Endothelial cell (in vitro differentiated cells): ENCODE data around the gene TTC9C. TPM values are rescaled to one million over a fixed set of nuclear protein-coding genes. Genes with fewer than 3 reads are reported as not detected.
"Not testable (repeated sequence)": the region's sequence is repeated elsewhere in the genome, so short reads cannot be mapped to it uniquely, and the experiment has no call there.

Experiments
- DNase-seq: peaks from one replicate; pipeline ENCODE4 v3.0.0; 2021; ENCODE audit warnings: low spot score
- H3K27ac Mint-ChIP-seq: one replicate; pipeline ENCODE4 v1.8.0; 2021; ENCODE audit warnings: mixed read lengths, inconsistent platforms; ENCODE audit not compliant: unreplicated experiment
- H3K27me3 Mint-ChIP-seq: one replicate; pipeline ENCODE4 v1.8.0; 2021; ENCODE audit warnings: mild to moderate bottlenecking, moderate library complexity, mixed read lengths, inconsistent platforms; ENCODE audit not compliant: unreplicated experiment
- H3K36me3 Mint-ChIP-seq: one replicate; pipeline ENCODE4 v1.8.0; 2021; ENCODE audit warnings: mild to moderate bottlenecking, low read depth, mixed read lengths, inconsistent platforms; ENCODE audit not compliant: unreplicated experiment
- H3K4me1 Mint-ChIP-seq: one replicate; pipeline ENCODE4 v1.8.0; 2021; ENCODE audit warnings: mild to moderate bottlenecking, mixed read lengths, inconsistent platforms; ENCODE audit not compliant: unreplicated experiment
- H3K4me3 Mint-ChIP-seq: one replicate; pipeline ENCODE4 v1.8.0; 2021; ENCODE audit warnings: mild to moderate bottlenecking, mixed read lengths, inconsistent platforms; ENCODE audit not compliant: unreplicated experiment
- H3K9me3 Mint-ChIP-seq: one replicate; pipeline ENCODE4 v1.8.0; 2021; ENCODE audit warnings: mixed read lengths, inconsistent platforms; ENCODE audit not compliant: unreplicated experiment
- CTCF ChIP-seq: fragments of 200-600 bp; sonication (generic); IDR thresholded peaks from one replicate; pipeline ENCODE4 v1.5.0; 2021; ENCODE audit warnings: antibody characterized with exemption; ENCODE audit not compliant: unreplicated experiment
- total RNA-seq: library from RNA; stranded (reverse); fragmentation: NEBNext Ultra II Directional; extraction: Animal tissue kit (Norgen Biotek cat#: 25700); gene quantifications from one replicate; pipeline ENCODE4 v1.2.1, GENCODE V29; 2021; ENCODE audit not compliant: unreplicated experiment

TTC9C gene
- total RNA-seq, 1 donor from 2014 or later = 38.1 TPM

DNA sequence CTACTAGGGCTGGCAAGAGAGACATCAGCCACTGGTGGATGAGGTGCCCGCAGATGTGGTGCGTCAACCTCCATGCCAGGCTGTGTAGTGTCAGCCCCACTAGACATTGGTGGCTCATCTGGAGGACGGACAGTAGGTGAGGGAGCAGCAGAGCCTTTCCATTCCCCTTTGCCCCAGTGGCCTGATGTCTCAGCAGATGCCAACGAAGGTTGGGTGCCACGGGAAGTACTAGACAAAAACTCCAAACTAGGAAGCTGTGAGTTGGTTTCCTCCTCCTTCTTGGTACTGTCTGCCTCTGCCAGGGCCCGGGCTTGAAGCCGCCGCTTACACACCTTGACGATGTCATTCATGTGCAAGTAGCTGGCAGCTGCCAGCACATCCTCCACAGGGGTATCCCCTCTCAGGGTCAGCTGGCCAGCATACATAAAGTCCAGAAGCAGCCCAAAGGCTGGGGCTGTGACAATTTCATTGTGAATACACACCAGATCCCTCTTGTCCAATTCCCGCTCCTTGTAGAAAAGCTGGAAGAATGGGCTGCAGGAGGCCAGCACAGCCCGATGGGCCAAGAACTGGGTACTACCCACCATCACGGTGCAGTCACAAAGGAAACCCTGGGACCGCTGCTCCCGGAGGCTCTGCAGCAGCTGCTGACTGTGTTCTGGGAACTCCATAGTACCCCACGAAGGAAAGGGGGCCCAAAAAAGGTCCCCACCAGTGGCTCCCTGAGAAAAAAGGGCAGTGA lies 24.9 kb downstream of the TTC9C start:
- TF ChIP-seq CTCF = no peak
- peaks cover 4% of the 10 kb centered on the region for H3K36me3 Mint-ChIP-seq
- no peaks in the 10 kb centered on the region for H3K9me3 Mint-ChIP-seq
- peak overlapping the region; percentile 97 for H3K4me3 Mint-ChIP-seq
- no peak overlapping the region for H3K27ac Mint-ChIP-seq
- peaks cover 9% of the 10 kb centered on the region for H3K27me3 Mint-ChIP-seq
- H3K4me1 Mint-ChIP-seq = peaks cover 10% of the 10 kb centered on the region
- no peak for DNase-seq

GRCh38 chr11:62753736-62754603 lies 25.7 kb downstream of the TTC9C start, which contains the start of gene ZBTB3:
Gene ZBTB3, minus strand, starts transcription at chr11:62754160. Its CDS starts 496 bp downstream, at chr11:62753664.
- H3K9me3 Mint-ChIP-seq = no peaks in the 10 kb centered on the region
- H3K4me1 Mint-ChIP-seq = peaks cover 12% of the 10 kb centered on the region
- H3K4me3 Mint-ChIP-seq = peak within 1 kb of the TSS; percentile 97
- H3K27ac Mint-ChIP-seq = peak within 1 kb of the TSS; percentile 92
- peak; percentile 90 for DNase-seq
- peaks cover 2% of the 10 kb centered on the region for H3K36me3 Mint-ChIP-seq
- peaks cover 9% of the 10 kb centered on the region for H3K27me3 Mint-ChIP-seq
- no peak for TF ChIP-seq CTCF

DNA sequence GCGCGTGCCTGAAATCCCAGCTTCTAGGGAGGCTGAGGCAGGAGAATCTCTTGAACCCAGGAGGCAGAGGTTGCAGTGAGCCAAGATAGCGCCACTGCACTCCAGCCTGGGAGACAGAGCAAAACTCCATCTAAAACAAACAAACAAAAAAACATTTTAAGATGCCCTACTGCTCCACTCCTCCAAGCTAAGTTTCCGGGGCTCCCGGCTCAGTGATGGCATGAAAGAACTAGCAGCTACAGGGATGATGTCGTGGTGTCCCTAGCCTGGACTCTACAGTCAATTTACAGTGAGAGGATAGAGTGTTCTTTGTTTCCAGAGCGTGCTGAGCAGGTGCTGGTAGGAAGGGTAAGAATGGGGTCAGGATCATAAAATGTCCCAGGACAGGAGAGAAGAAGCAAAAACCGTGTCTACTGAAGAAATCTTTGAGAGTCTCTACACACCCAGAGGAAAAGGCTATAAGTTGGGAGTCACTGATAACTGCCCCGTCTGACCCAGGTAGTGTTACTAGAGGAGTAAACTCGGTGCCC lies 26.9 kb downstream of the TTC9C start:
- H3K4me3 Mint-ChIP-seq = peak overlapping the region; percentile 53
- TF ChIP-seq CTCF = no peak
- no peak for DNase-seq
- peaks cover 9% of the 10 kb centered on the region for H3K27me3 Mint-ChIP-seq
- H3K27ac Mint-ChIP-seq = peak overlapping the region; percentile 52
- H3K36me3 Mint-ChIP-seq = no peaks in the 10 kb centered on the region
- no peaks in the 10 kb centered on the region for H3K9me3 Mint-ChIP-seq
- H3K4me1 Mint-ChIP-seq = peaks cover 12% of the 10 kb centered on the region

DNA sequence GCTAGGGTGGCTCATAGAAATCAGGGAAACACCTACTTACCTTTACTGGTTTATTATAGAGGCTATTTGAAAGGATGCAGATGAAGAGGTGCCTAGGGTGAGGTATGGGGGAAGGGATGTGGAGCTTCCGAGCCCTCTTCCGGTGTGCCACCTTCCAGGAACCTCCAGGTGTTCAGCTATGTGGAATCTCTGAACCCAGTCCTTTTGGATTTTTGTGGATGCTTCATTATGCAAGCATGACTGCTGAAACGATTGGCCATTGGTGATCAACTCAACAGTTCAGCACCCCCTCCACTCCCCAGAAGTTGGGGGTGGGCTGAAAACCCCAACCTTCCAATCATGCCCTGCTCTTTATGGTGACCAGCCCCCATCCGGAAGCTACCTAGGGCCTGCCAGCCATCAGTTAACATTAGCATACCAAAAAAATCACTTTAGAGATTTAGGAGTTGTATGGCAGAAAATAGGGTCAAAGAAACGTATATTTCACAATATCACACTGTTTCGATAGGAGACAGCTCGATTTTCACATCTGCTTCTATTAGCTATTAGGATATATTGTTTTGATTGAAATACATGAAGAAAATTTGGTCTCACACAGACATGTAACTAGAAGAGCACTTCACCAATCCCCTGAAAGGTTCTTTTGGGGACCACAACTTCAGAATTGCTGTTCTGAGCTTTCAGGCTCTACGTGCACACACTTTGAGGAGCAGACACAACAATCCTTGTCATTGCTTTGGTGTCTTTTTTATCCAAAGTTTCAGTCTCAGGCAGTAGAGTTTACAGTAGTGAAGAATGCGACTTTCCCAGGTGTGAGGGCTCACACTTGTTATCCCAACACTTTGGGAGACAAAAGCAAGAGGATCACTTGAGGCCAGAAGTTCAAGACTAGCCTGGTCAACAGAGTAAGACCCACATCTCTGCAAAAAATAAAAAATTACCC lies 29.8 kb downstream of the TTC9C start:
- Mint-ChIP-seq H3K9me3 (no peaks in the 10 kb centered on the region), H3K4me3 (no peak overlapping the region), H3K27ac (peak overlapping the region; percentile 67), H3K36me3 (peaks cover 4% of the 10 kb centered on the region), H3K27me3 (peaks cover 16% of the 10 kb centered on the region), H3K4me1 (peaks cover 26% of the 10 kb centered on the region)
- DNase-seq = no peak
- TF ChIP-seq CTCF = no peak

- Mint-ChIP-seq H3K4me1 (peaks cover 19% of the 10 kb centered on the region), H3K36me3 (peaks cover 11% of the 10 kb centered on the region), H3K4me3 (peak overlapping the region; percentile 84), H3K27ac (peak overlapping the region; percentile 30)
- not testable (repeated sequence) for DNase-seq, H3K27me3 Mint-ChIP-seq, H3K9me3 Mint-ChIP-seq
These were observed 32.6 kb downstream of the TTC9C start for GRCh38 chr11:62760867-62761227.
